Measurements from ENCODE around the gene LRRC52.

LRRC52 gene

DNA sequence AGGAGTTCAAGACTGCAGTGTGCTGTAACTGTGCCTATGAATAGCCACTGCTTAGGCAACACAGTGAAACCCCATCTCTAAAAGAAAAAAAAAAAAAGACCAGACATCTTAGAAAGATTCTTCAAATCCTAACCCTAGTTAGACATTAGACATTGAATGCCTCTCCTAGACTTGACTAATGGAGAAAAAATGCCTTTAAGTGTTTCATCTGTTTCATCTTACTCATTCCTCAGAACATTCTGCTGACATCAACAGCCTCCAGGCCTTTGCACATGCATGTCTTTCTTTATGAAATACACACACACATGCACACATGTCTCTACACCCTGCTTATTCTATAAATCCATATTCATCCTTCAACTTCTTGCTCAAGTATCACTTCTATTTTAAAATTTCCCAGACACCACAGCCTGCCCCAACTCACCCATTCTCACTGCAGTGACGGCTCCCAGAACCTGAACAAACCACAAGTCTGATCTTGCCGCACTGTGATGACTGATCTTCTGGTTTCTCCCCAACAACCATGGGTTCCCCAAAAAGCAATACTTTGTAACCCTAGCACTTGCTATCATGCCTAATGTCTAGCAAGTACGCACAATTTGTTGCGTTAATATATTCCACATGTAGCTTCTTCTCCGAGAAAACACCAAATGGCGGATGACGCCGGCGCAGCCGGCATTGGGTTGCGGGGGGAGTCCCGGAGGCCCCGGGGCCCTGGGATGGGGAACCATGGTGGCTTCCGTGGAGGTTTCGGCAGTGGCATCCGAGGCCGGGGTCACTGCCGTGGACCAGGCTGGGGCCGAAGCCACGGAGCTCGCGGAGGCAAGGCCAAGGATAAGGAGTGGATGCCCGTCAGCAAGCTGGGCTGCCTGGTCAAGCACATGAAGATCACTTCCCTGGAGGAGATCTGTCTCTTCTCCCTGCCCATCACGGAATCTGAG, 37.4 kb downstream of the LRRC52 start:
- in situ Hi-C loops (cut with MboI; ENCODE audit: low sequenced_read_pairs): no loop called here

DNA sequence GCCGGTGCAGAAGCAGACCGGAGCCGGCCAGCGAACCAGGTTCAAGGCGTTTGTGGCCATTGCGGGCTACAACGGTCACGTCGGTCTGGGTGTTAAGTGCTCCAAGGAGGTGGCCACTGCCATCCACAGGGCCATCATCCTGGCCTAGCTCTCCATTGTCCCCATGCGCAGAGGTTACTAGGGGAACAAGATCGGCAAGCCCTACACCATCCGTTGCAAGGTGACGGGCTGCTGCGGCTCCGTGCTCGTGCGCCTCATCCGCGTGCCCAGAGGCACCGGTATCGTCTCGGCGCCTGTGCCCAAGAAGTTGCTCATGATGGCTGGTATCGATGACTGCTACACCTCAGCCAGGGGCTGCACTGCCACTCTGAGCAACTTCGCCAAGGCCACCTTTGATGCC, 38.1 kb downstream of the LRRC52 start:
- in situ Hi-C loops (cut with MboI; ENCODE audit: low sequenced_read_pairs): no loop called here

DNA sequence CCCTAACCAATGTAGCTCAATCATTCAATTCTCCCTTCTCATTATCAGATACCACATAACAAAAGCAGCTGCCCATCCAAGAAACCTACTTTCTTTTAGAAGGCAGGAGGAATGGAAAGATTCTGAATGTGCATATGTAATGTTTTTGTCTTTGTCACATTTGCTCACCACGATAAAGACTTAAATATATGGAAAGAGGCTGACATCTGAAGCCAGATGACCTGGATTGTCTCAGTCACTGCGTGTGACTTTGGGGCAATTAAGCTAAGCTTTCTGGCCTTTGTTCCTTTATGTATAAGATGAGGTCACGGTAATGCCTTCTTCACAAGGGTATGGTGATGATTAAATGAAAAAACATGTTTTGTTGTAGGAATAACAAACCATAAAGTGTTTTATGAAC, 42.6 kb downstream of the LRRC52 start:
- in situ Hi-C loops (cut with MboI; ENCODE audit: low sequenced_read_pairs): no loop called here

GRCh38 chr1:165591391-165591790, 47.6 kb downstream of the LRRC52 start:
- in situ Hi-C loops (cut with MboI; ENCODE audit: low sequenced_read_pairs): loop anchor here (5.0 kb wide), 1 partner anchor 199 kb away; no protein-coding TSS in a partner anchor

DNA sequence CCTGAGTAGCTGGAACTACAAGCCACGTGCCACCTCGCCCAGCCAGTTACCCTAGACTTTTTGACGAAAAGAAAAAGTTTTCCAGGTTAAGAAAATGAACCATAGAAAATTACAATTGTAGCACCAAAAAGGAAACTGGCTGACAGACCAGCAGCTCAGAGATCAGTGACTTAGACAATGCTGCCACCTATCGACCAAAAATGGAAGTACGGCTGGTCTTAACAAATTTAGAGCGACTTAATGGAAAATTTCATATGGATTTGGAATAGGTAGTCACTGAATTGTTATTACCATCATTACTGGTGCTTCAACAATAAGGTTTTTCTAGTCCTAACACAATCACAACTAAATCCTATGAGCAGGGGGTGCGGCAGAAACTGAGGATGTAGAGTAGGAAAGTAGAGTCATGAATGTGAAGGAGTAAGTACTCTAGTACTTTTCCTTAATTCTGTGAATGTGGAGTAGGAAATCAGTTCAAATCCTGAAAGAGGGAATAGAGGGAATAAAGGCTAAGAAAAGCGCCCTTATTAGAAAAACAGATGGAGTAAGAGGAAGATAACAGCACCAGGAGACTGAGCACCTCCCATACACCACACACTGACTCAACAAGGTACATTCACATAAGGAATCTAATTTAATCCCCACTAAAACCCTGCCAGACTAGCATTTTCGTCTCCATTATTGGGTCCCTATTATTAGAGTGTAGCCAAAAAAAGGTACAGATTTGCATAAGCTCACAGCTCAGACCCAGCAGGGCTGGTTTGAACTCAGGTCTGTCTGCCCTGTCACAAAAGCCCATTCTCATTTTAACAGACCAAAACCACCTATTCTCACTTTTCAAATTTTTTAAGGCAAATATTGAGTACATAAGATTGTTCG, 49.4 kb downstream of the LRRC52 start:
- in situ Hi-C loops (cut with MboI; ENCODE audit: low sequenced_read_pairs): loop anchor here (5.0 kb wide), 1 partner anchor 201 kb away; no protein-coding TSS in a partner anchor

DNA sequence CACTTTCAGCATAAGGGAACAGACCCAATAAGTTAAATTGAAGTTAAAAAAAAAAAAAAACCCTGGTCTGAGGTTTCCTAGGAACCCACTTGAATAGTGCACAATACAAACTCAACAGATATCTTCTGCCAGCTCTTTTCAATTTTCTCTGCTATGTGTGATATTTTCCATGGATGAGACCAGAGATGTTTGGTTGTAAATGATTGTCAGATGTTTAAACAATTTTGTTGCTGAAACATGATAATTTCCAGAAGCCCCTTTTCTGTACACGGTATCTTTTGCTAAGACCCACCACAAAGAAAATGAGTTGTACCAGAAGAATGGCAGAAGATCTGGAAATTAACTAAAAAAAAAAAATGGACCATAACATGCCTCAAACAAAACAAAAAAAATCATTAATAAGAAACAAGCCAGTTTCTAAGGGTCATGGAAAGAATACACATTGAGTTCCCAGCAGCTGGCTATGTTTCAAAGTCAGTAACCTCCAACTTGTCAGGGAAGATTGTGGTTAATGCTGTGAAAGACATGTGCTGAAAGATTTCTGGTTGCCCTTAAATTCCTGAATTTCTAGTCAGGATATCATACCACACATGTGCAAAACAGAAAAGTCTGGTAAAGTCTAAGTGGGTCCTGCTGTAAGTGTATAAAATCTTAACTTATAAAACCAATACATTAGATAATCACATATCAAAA, 51.6 kb downstream of the LRRC52 start:
- in situ Hi-C loops (cut with MboI; ENCODE audit: low sequenced_read_pairs): no loop called here

DNA sequence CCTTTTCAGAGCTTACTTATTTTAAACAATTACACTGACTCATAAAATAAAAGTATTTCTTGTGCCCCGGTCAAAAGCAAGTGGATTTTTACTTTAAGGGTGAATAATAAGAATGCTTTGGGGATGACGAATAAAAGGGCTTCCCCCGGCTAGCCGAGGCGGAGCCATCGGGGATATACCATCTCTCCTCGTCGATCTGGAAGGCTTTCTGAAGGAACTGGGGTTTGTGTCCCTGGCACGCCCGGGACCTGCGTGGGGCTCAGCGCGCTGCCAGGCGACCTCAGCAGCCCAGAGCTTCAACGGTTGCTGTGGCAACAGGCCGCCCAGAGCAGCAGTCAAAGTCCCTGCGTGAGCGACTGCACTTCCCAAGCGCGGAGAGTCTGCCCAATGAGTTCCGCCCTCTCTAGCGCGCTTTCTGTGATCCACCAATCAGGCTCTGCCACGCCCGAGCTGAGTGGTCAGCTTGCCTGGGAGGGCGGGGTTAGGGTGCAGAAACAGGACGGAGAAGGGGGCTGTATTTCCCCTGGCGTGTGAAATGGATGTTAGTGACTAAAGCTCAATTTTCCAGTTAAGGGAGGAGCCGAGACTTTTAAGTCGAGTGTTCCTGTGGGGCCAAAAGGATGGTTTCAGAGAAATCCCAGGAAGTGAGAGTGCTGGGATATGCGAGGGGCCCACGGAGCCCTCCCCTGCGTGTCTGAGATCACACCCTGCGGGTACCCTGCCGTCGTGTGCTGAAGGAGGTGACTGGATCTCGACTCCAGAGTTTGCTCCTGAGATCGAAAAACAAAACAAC, 54.3 kb downstream of the LRRC52 start:
- in situ Hi-C loops (cut with MboI; ENCODE audit: low sequenced_read_pairs): no loop called here

- in situ Hi-C loops (cut with MboI; ENCODE audit: low sequenced_read_pairs): no loop called here
These were observed 54.9 kb downstream of the LRRC52 start for GRCh38 chr1:165598676-165599059.

DNA sequence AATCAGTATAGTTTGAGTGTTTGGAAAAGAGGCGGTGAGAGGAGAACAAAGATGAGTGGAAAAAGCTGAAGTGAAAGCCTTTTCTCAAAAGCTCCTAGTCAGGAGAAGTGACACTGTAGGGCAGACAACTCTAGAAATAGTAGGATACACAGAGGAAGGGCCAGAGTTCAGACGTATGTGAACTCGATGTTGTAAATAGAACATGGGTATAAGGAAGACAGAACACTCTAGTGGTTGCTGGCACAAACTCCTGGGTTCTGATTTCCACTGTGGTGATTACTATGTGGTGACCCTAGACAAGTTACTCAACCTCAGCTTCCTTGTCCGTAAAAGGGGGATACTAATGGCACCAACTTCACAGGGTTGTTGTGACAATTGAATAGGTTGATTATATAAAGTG, 57.0 kb downstream of the LRRC52 start:
- in situ Hi-C loops (cut with MboI; ENCODE audit: low sequenced_read_pairs): loop anchor here (10.0 kb wide), 1 partner anchor 304 kb away; no protein-coding TSS in a partner anchor

- in situ Hi-C loops (cut with MboI; ENCODE audit: low sequenced_read_pairs): loop anchor here (10.0 kb wide), 1 partner anchor 301 kb away; no protein-coding TSS in a partner anchor
These were observed 60.0 kb downstream of the LRRC52 start for GRCh38 chr1:165603810-165604209.

DNA sequence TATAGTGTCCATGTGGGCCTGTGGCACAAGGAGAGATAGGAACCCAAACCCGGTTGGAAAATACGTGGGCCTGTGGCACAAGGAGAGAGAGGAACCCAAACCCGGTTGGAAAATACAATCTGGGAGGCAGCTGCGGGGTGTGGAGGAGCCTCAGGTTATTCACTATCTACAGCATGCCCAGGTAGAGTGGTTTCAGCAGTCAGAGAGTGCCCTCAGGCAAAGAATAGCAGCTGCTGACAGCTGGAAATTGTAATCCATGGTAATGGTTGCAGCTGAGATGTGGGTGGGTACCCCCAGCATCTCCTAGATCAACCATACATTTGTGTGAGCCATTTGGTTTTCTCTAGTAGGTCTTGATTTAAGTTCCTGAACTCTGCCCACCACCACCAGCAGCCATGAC, 61.4 kb downstream of the LRRC52 start:
- in situ Hi-C loops (cut with MboI; ENCODE audit: low sequenced_read_pairs): loop anchor here (10.0 kb wide), 1 partner anchor 300 kb away; no protein-coding TSS in a partner anchor

- in situ Hi-C loops (cut with MboI; ENCODE audit: low sequenced_read_pairs): loop anchor here (10.0 kb wide), 1 partner anchor 298 kb away; no protein-coding TSS in a partner anchor
These were observed 62.9 kb downstream of the LRRC52 start for GRCh38 chr1:165606676-165607075.

DNA sequence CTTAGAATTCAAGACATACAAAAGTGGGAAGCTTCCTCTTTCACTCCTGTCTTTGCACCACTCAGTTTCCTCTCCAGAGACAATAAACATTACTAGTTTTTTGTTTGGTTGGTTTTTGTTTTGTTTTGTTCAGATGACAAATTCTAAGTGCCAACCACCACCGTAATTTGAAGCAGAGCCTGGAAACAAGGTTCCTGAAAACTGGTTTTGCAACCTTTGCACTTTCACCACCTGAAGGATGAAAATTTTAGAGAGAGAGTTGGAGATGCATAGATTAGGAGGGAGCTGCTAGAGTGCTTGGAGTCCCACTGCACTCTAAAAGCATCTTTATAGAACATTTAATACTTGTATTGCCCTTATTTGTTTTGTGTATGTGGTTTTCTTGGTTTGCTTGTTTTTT, 67.1 kb downstream of the LRRC52 start:
- in situ Hi-C loops (cut with MboI; ENCODE audit: low sequenced_read_pairs): no loop called here

DNA sequence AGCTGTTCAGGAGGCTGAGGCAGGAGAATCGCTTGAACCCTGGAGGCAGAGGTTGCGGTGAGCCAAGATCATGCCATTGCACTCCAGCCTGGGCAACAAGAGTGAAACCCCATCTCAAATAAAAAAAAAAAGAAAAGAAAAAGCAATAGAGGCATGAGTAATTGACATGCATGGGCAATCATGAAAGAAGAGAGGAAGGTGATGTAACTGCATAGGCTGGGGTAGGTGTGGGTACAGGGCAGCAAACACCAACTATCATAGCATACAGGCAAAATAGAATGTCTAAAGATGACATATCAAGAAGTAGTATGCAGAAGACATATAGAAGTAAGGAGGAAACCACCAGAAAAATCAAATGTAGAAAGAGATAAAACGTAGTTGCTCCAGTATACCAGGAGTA, 68.3 kb downstream of the LRRC52 start:
- in situ Hi-C loops (cut with MboI; ENCODE audit: low sequenced_read_pairs): no loop called here

Data from HL-60/S4 treated with retinoic acid at 250 ng/mL for 4 days and 3 days (cell line).